Measurements from ENCODE around the gene TPRN.
"Not testable (repeated sequence)": the region's sequence is repeated elsewhere in the genome, so short reads cannot be mapped to it uniquely, and the experiment has no call there.

Gene TPRN

DNA sequence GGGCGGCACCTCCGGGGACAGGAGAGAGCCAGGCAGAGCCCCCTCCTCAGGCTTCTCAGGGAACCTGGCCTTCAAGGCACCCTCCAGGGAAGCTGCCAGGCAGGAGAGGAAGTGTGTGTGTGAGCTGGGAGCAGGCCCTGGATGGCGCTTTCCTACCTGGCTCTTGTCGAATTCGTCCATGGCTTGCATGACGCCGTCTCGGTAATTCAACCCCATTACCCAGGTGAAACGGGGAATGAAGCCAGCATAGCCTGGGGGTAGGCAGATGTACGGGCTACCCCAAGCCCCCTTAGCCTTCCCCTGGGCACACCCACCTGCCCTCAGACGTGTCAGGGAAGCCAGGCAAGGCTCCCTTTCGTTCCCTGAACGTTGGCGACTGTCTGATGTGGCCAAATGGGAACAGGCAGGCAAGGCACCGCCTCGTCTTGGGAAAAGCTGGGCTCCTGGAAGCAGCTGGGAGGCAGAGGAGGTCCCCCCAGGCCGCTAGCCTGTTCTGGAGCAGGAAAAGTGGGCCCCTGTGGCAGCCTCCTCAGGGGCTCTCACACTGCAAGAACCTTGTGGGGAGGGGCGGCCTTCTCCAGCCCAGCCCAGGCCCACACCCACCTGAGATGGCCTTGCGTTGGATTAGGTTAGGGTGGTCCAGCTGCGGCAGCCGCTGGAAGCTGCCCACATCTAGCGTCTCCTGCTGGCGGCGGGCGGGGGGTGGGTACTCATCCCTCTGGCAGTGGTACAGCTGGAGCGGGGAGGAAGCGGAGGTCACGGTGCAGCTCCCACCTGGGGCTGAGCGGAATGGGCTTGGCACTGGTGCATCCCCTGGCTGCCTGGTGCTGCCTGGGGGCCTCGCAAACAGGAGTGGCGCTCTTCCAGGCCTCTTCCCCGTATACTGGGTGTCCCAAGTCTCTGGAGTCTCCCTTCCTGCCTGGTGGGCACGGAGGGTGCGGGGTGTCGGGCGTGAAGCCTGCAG lies 44.2 kb upstream of the TPRN start:
- DNase-seq (ENCODE audit: low read depth): no peak
- TF ChIP-seq CTCF (IDR thresholded peaks at IDR 0.05; ENCODE audit: low read depth, low read length): no peak
- TF ChIP-seq, protein P1, sequence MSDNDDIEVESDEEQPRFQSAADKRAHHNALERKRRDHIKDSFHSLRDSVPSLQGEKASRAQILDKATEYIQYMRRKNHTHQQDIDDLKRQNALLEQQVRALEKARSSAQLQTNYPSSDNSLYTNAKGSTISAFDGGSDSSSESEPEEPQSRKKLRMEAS (IDR thresholded peaks at IDR 0.05; ENCODE audit: low read depth, low read length): no peak
- no peak for TF ChIP-seq MYC (IDR thresholded peaks at IDR 0.05; ENCODE audit: low read depth, low read length)
- no peak for TF ChIP-seq POLR2A (IDR thresholded peaks at IDR 0.05; ENCODE audit: extremely low read depth, insufficient read length)
- no peak overlapping the region for H3K4me3 ChIP-seq (ENCODE audit: low read depth, low read length)

- H3K4me3 ChIP-seq (ENCODE audit: low read depth, low read length): peak overlapping the region; percentile 23
- peak; percentile 70 for DNase-seq (ENCODE audit: low read depth)
- no peak for TF ChIP-seq CTCF (IDR thresholded peaks at IDR 0.05; ENCODE audit: low read depth, low read length)
These were observed 43.3 kb upstream of the TPRN start for GRCh38 chr9:137243626-137244485.

DNA sequence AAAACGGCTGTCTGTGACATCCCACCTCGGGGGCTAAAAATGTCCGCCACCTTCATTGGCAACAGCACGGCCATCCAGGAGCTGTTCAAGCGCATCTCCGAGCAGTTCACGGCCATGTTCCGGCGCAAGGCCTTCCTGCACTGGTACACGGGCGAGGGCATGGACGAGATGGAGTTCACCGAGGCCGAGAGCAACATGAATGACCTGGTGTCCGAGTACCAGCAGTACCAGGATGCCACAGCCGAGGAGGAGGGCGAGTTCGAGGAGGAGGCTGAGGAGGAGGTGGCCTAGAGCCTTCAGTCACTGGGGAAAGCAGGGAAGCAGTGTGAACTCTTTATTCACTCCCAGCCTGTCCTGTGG lies 42.7 kb upstream of the TPRN start:
- peak overlapping the region; percentile 83 for H3K4me3 ChIP-seq (ENCODE audit: low read depth, low read length)
- not testable (repeated sequence) for DNase-seq (ENCODE audit: low read depth)

GRCh38 chr9:137242269-137243203 lies 42.0 kb upstream of the TPRN start:
- DNase-seq (ENCODE audit: low read depth): no peak

DNA sequence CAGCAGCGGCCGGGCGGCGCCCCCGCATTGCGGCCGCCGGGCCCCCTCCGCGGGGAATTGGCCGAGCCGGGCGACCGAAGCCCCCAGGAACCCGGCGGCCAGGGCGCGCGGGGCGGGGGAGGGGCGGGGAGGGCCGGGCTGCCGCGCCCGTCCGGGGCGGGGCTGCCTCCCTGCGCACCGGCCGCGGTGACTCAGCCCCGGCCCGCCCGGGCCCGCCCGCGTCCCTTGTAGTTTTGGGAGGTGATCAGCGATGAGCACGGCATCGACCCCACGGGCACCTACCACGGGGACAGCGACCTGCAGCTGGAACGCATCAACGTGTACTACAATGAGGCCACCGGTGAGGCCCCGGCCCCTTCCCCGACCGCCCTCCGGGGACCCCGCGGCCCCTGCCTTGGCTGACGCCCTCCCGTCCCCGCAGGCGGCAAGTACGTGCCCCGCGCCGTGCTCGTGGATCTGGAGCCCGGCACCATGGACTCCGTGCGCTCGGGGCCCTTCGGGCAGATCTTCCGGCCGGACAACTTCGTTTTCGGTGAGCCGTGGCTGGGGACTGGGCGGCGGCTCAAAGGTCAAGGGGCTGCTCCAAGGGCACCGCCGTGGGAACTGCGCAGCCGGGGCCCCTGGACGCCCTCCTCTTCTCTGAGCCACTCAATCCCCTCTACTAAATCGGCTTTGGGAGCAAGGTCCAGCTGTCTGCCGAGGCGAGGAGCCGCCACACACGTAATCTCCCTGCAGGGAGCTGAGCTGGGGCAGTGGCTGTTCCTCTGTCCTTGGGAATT lies 41.1 kb upstream of the TPRN start:
- DNase-seq (ENCODE audit: low read depth): peak; percentile 63
- H3K4me3 ChIP-seq (ENCODE audit: low read depth, low read length): peak overlapping the region; percentile 83
- no peak for TF ChIP-seq MYC (IDR thresholded peaks at IDR 0.05; ENCODE audit: low read depth, low read length)
- TF ChIP-seq, protein P1 (IDR thresholded peaks at IDR 0.05; ENCODE audit: low read depth, low read length): no peak
- no peak for TF ChIP-seq CTCF (IDR thresholded peaks at IDR 0.05; ENCODE audit: low read depth, low read length)
- TF ChIP-seq POLR2A (IDR thresholded peaks at IDR 0.05; ENCODE audit: extremely low read depth, insufficient read length): no peak

More at GRCh38 chr9:137242269-137243203, 42.0 kb upstream of the TPRN start:
- TF ChIP-seq POLR2A (IDR thresholded peaks at IDR 0.05; ENCODE audit: extremely low read depth, insufficient read length) (no peak), MYC (IDR thresholded peaks at IDR 0.05; ENCODE audit: low read depth, low read length) (no peak), CTCF (IDR thresholded peaks at IDR 0.05; ENCODE audit: low read depth, low read length) (no peak)
- TF ChIP-seq, protein P1 (IDR thresholded peaks at IDR 0.05; ENCODE audit: low read depth, low read length): no peak
- peak overlapping the region; percentile 83 for H3K4me3 ChIP-seq (ENCODE audit: low read depth, low read length)
